GM18507 (cell line): Measurements from ENCODE around the gene MCHR2.
A peak's percentile ranks its signal among the peaks of the same experiment; 100 is the strongest.

ENCODE experiments used
- DNase-seq: peaks from one replicate; pipeline ENCODE4 v3.0.0; 2011; ENCODE audit warnings: low read depth; ENCODE audit not compliant: insufficient read length; ENCODE audit errors: extremely low spot score
- FAIRE-seq: peaks from 2 replicates; lab custom pipeline; 2011; peaks lifted over from hg19 to GRCh38; lab: Jason Lieb, UNC

The MCHR2 gene

DNA sequence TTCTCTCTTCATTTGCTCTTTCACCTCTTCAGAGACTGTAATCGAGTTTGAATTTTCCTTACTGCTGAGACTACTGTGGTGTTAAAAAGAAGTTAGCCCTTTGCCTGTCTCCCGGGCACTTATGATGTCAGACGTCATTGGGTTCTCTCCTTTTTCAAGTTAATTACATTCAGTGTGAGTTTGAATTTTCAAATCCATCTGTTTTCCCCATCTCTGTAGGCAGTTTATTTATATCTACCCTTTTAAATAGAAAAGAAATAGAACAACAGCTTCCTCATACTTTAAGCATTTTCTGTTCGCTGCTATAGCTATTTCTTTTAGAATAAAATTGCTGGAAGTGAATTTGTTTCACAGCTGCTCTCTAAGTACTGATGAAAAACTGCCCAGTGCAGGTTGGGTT, 81.4 kb downstream of the MCHR2 start:
- FAIRE-seq: no peak

DNA sequence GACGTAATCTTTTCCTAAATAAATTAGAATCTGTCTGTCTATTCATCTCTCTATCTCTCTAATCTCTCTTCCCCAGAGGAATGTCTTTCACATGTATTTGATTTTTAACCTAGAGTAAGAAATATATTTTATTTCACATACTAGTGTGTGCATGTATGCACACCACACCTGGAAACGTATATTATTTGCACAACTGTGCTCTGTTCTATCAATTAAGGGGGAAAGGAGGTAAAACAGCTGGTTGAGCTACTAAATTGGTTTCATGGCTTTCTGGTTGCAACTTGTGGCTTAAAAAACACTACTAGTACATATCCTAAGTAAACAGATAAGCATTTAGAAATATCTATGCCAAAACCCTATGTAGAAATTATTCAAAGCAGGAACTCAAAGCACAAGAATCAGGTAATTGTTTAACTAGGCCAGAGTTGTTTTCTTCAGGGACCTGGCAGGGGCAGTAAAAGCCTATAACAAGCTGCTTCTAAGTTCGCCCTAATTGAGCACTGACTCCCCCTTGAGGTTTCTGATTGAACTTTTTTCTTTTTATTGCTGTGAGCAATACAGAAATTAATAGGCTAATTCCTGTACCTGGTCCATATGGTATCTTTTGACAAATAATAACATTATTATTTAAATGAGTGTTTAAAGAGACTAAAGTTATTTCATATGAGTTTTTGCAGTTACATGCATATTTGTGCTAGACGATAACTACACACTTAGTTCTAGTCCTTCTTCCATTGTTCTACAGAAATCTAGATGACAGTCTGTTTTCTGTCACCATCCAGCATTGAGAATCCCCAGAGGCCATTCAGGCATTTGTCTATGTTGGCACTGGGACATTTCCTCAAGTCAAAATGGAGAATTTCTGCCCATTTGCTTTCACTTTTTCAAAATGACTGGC, 88.6 kb downstream of the MCHR2 start:
- DNase-seq (peak; percentile 2), FAIRE-seq (peak; percentile 71)

More for the DNA sequence above, 81.4 kb downstream of the MCHR2 start:
- DNase-seq: no peak

DNA sequence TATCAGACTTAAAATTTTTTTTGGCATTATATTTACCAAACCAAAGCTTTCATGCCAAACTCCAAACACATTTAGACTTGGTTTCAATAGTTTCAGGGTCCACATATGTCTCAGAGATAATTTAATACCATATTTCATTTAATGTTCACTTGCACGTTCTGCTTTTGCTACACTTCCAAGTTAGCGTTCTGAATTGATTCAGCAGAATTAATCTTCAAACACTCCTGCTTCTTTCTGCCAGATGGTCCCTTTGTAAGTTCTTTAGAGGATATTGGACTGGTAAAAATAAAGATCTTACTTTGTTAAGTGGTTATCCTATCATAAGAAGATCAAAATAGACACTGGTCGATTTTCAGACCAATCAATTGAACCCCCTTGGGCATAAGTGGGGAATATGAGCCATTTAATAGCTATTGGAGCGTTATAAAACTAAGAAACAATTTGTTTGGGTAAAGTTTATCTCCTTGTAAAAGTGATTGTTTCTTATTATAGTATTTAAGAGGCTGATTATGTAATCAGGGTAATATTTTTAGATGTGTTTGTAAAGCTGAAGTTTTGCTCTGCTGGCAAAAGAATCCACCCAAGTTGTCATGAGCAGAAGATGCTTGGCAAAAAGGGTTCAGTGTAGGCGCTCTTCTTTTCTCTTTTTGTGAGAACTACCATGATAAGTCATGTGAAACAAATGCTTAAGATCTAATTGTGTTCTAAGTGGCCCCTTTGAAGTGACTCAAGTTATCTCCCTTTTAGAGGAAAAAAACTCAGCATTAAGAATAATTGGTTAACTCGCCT, 92.2 kb downstream of the MCHR2 start:
- FAIRE-seq (no peak), DNase-seq (no peak)

DNA sequence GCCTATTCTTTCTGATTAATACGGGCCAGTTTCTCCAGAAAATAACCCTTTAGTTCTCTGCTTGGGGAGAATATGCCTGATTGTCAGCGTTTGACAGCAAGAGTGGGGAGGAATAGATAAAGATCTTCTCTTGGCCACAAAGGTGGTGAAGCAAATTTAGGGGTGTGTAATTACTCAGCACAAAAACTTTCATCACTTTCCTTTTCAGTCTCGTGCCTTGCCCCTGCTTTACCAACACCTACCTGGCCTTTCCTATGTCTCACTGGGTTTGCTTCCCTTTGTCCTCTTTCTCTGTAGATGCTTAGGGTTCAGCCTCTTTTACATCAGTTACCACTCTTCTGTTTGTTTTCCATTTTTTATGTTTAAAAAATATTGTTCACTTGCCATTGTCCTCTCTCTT, 99.2 kb downstream of the MCHR2 start:
- FAIRE-seq: no peak

DNA sequence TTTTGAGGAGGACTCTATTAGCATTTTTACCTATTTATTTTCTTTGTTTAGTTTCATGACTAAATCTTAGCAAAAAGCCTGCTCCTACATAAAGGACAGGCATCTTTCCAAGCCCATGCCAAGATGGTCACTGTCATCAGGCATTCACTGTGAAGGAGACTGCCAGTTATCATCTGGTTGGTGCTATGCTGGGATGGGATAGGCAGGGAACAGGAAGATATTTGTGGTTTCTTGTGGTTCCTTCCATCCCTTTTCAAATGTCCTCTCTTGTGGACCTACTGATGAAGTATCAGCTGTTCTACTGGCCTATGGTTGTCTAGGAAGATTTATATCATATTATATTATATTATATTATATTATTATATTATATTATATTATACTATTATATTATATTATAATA, 107.0 kb downstream of the MCHR2 start:
- no peak for DNase-seq
- no peak for FAIRE-seq

More for the DNA sequence above, 99.2 kb downstream of the MCHR2 start:
- DNase-seq: no peak

DNA sequence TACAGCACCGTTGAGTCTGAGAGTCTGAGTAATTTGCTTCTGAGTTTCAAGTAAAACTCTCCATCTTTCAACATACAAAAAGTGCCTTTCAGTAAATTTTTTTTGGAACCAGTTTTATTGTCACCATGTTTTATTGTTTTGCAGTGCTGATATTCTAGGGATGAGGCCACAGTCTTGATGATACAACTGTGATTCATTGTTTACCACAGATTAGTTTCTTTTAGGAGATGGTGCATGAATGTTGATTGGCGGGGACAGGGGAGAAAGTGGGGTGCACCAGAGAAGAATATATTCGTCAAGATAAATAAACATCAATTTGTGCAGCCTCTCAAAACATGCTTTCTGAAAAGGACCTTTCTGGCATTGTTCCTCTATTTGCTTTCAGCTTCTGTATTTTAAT, 109.0 kb downstream of the MCHR2 start:
- DNase-seq (no peak), FAIRE-seq (no peak)

DNA sequence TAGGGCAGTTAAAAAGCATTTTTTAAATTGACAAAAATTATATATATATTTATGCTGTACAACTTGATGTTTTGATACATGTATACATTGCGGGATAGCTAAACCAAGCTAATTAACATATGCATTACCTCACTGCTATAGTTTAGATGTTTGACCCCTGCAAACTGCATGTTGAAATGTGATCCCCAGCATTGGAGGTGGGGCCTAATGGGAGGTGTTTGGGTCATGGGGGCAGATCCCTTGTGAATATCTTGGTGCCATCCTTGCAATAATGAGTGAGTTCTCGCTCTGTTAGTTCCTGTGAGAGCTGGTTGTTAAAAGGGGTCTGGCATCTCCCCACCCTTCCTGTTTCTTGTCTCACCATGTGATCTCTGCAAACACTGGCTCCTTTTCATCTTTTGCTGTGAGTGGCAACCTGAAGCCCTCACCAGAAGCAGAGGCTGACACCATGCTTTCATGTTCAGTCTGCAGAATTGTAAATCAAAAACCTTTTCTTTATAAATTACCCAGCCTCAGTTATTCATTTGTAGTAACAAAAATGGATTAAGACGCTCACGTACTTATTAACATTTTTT, 111.8 kb downstream of the MCHR2 start:
- DNase-seq (no peak), FAIRE-seq (no peak)

DNA sequence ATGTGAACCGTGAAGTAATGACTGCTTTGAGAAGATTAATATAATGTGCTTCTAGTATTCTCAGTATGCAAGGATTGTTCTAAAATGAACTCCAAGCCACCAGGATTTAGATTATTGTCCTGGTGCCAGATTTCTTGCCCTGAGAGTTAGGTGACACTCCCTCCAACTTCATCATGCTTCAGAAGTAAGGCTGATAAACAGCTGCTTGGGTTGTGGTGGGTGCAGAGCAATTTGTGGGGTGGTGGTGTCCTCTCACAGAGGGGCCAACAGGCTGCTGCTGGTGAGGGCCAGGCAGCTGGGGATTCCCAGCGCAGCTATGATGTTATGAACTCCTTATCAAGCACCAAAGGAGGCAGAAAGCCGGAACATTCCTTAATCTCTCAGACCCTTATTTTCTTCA, 114.6 kb downstream of the MCHR2 start:
- DNase-seq: no peak

DNA sequence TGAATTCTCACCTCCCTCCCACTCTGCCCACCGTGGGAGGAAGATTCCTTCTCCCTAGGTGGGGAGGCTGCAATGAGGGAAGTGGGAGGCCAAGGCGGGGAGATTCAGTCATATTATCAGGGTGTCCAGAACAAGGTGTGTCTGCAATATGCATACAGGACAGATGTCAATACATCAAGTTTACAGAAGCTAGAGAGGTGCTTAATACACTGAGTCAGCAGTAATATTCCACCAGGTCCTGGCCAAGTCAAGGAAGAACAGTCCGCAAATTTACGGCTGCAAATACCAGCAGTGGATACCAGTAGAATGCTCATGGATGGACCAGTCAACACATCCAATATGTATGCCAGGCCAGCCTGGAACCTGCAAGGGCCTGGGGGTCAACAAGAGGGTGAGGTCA, 119.0 kb downstream of the MCHR2 start:
- DNase-seq: no peak
- FAIRE-seq: no peak

More for the DNA sequence above, 114.6 kb downstream of the MCHR2 start:
- FAIRE-seq: no peak

DNA sequence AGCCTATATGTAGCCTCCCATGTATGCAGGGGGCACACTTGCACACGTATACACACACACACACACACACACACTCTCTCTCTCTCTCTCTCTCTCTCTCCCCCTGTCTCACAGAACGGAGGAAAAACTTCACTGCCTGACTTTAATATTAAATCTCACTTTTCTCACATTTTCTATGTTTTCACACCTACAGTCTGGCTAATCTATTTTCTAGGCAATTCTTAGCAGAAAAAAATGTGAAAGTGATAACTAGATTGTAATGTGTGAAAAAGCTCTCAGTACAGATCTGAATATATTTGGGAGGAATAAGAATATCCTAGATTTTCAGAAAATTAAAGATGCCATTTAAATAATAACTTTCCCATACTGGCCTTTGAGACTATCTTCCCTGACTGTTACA, 120.9 kb downstream of the MCHR2 start:
- no peak for DNase-seq
- no peak for FAIRE-seq

DNA sequence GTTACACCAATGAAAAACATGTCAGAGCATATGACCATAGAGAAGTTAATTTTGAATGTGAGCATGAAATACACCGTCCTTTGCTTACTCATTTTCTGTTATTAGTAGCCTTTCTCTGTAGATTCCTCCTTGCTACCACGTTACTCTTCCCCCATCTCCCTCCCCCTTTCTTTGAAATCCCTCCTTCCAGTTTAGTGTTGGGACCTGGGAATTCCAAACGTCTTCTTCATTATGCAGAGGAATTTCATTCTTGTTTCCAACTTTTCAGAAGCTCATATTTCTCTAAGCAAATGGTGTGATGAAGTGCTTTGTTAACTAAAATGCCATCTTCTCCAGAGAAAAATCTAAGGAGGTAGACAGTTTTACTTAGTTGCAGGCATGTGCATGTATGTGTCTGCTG, 122.4 kb downstream of the MCHR2 start:
- FAIRE-seq (no peak), DNase-seq (no peak)
